ENCODE results near the gene FYB1. TPM values are rescaled to one million over a fixed set of nuclear protein-coding genes. Genes with fewer than 3 reads are reported as not detected.

Gene FYB1
- total and polyA plus RNA-seq, 2 of the 8 experiments (the other 6 are each of a cell fraction or from before 2014, with no cell fraction given) = not detected

DNA sequence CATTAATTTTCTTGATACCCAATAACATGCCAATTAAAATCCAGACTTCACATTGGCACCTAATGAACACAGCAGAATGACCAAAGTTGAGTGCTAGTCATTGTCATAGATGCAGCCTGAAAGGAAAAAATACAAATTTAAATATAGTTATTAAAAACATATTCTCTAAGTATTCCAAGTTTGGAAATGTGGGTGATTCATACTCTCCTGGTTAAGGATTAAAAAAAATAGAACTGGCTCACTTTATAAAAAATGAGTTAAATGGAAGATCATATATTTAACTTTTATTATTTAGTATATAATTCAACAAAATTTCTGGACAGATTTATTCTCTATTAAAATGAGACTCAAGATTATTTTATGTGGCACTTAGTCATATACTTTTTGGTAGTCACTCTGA lies 112.0 kb downstream of the FYB1 start:
- H2AK5ac ChIP-seq (ENCODE audit: low read depth, low read length) = no peak overlapping the region
- no peak overlapping the region for H2BK120ac ChIP-seq (replicated peaks; ENCODE audit: low read depth, low read length)
- no peak overlapping the region for H3K56ac ChIP-seq (replicated peaks; ENCODE audit: insufficient read length, low read depth, low read length)
- POLR2A ChIA-PET (ENCODE audit: partially characterized antibody) = no interaction called here
- no peak overlapping the region for H3K4me2 ChIP-seq (ENCODE audit: insufficient read depth in 1 of 2, low read depth in 2 of 2, low read length in 2 of 2)
- H4K91ac ChIP-seq (replicated peaks; ENCODE audit: insufficient read length, low read length) = no peak overlapping the region
- no peak overlapping the region for H3K23ac ChIP-seq (ENCODE audit: insufficient read length)
- no peak overlapping the region for H4K8ac ChIP-seq (ENCODE audit: extremely low read depth, insufficient read depth, low read length)
- no peak overlapping the region for H2AFZ ChIP-seq (ENCODE audit: low read length)
- no peak overlapping the region for H3K27ac ChIP-seq (ENCODE audit: low read depth, low read length)
- H3K79me2 ChIP-seq (ENCODE audit: control insufficient read depth in 1 of 2, insufficient read depth in 2 of 2, low read length in 2 of 2) = no peaks in the 10 kb centered on the region
- DNase-seq (ENCODE audit: low read depth in 1 of 2, low spot score in 2 of 2) = no peak
- H2BK12ac ChIP-seq (ENCODE audit: low read depth, low read length) = no peak overlapping the region
- no peaks in the 10 kb centered on the region for H3K27me3 ChIP-seq (replicated peaks in 1 of 4; ENCODE audit: control insufficient read depth in 3 of 4, extremely low read depth in 1 of 4, insufficient read depth in 3 of 4, low read length in 3 of 4)
- no peak for FAIRE-seq
- TF ChIP-seq CTBP2 (IDR thresholded peaks at IDR 0.05; ENCODE audit: borderline replicate concordance, insufficient read depth, insufficient read length, low read length) = no peak
- TF ChIP-seq, protein P1, sequence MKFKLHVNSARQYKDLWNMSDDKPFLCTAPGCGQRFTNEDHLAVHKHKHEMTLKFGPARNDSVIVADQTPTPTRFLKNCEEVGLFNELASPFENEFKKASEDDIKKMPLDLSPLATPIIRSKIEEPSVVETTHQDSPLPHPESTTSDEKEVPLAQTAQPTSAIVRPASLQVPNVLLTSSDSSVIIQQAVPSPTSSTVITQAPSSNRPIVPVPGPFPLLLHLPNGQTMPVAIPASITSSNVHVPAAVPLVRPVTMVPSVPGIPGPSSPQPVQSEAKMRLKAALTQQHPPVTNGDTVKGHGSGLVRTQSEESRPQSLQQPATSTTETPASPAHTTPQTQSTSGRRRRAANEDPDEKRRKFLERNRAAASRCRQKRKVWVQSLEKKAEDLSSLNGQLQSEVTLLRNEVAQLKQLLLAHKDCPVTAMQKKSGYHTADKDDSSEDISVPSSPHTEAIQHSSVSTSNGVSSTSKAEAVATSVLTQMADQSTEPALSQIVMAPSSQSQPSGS (IDR thresholded peaks at IDR 0.05; ENCODE audit: low read length) = no peak
- no peak for TF ChIP-seq EGR1 (IDR thresholded peaks at IDR 0.05; ENCODE audit: borderline replicate concordance, low read depth, low read length)
- TF ChIP-seq, protein P2, sequence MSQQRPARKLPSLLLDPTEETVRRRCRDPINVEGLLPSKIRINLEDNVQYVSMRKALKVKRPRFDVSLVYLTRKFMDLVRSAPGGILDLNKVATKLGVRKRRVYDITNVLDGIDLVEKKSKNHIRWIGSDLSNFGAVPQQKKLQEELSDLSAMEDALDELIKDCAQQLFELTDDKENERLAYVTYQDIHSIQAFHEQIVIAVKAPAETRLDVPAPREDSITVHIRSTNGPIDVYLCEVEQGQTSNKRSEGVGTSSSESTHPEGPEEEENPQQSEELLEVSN (IDR thresholded peaks at IDR 0.05) = no peak
- TF ChIP-seq ZNF274 (IDR thresholded peaks at IDR 0.05; ENCODE audit: borderline replicate concordance, extremely low read depth, low read length) = no peak
- no peak for TF ChIP-seq BACH1 (IDR thresholded peaks at IDR 0.05; ENCODE audit: low read length)
- no peak for TF ChIP-seq MAFK (IDR thresholded peaks at IDR 0.05; ENCODE audit: low read depth, low read length)
- no peak for TF ChIP-seq EZH2 (IDR thresholded peaks at IDR 0.05; ENCODE audit: low read depth, low read length, severe bottlenecking)
- TF ChIP-seq SUZ12 (IDR thresholded peaks at IDR 0.05; ENCODE audit: low read length) = no peak
- H3K79me1 ChIP-seq (ENCODE audit: low read depth, low read length) = no peaks in the 10 kb centered on the region
- H4K5ac ChIP-seq (ENCODE audit: insufficient read length, low read depth, low read length) = no peak overlapping the region
- H3K4ac ChIP-seq (replicated peaks; ENCODE audit: insufficient read length, low read depth, low read length) = no peak overlapping the region
- no peak overlapping the region for H3K18ac ChIP-seq (ENCODE audit: extremely low read depth, low read length)
- H3K36me3 ChIP-seq (ENCODE audit: control insufficient read depth in 2 of 4, insufficient read depth in 4 of 4, low read length in 3 of 4) = no peaks in the 10 kb centered on the region
- no peaks in the 10 kb centered on the region for H3K9me3 ChIP-seq (ENCODE audit: insufficient read depth in 2 of 2, low read depth in 1 of 2, low read length in 1 of 2)
- H4K20me1 ChIP-seq (replicated peaks in 1 of 2; ENCODE audit: control insufficient read depth in 1 of 2, insufficient read depth in 2 of 2, low read length in 2 of 2) = no peaks in the 10 kb centered on the region
- no peaks in the 10 kb centered on the region for H3K23me2 ChIP-seq (ENCODE audit: low read depth, low read length)
- no peak overlapping the region for H2BK5ac ChIP-seq (ENCODE audit: low read depth, low read length)
- H3K14ac ChIP-seq (ENCODE audit: insufficient read length) = no peak overlapping the region
- no peak overlapping the region for H3K9ac ChIP-seq (replicated peaks in 1 of 4; ENCODE audit: extremely low read depth in 1 of 4, low read depth in 3 of 4, low read length in 3 of 4)
- CTCF ChIA-PET (ENCODE audit: partially characterized antibody) = interaction anchor here (0.7 kb wide), 1 partner anchor 109 kb away, joined by 3 read pairs; no protein-coding TSS in a partner anchor
- H3K4me3 ChIP-seq (ENCODE audit: extremely low read depth in 1 of 4, insufficient read depth in 2 of 4, low read depth in 3 of 4, low read length in 4 of 4) = no peak overlapping the region
- H3K4me1 ChIP-seq (replicated peaks in 1 of 4; ENCODE audit: control insufficient read depth in 3 of 4, insufficient read depth in 4 of 4, low read length in 3 of 4) = no peaks in the 10 kb centered on the region
- no peak overlapping the region for H2BK20ac ChIP-seq (ENCODE audit: low read length)
- no peak overlapping the region for H2BK15ac ChIP-seq (ENCODE audit: low read length)

All from H1 (cell line).